H1 (cell line): ENCODE data around the gene ZNF202. TPM values are rescaled to one million over a fixed set of nuclear protein-coding genes. Genes with fewer than 3 reads are reported as not detected.

ENCODE experiments used
- CTCF ChIA-PET: fragments of 300-600 bp; sonication (Branson Sonifier 250); formaldehyde crosslinking; loops from one replicate; lab custom pipeline; 2021; ENCODE audit not compliant: partially characterized antibody; lab: Charles Lee
- POLR2A ChIA-PET: fragments of 300-600 bp; sonication (Branson Sonifier 250); formaldehyde crosslinking; loops from one replicate; lab custom pipeline; 2021; ENCODE audit warnings: inconsistent platforms; ENCODE audit not compliant: partially characterized antibody; lab: Charles Lee
- DNase-seq, 2 experiments: peaks; one replicate each; pipeline versions ENCODE4 v3.0.0 to v3.0.0-alpha.2; 2010 to 2022; ENCODE audit warnings: low spot score in 2 of 2, low read depth in 1 of 2, mixed read lengths in 1 of 2
- FAIRE-seq: peaks from 2 replicates; lab custom pipeline; 2011; peaks lifted over from hg19 to GRCh38; lab: Jason Lieb, UNC
- H2AFZ ChIP-seq: 2 replicates; pipeline ENCODE4 v1.8.1; 2012; ENCODE audit warnings: low read length, inconsistent platforms
- H2AK5ac ChIP-seq: 2 replicates; pipeline ENCODE4 v1.6.1; 2013; ENCODE audit warnings: low read depth, low read length
- H2BK120ac ChIP-seq: replicated peaks from 2 replicates; pipeline ENCODE3; 2013; ENCODE audit warnings: low read depth, low read length, inconsistent platforms
- H2BK12ac ChIP-seq: 2 replicates; pipeline ENCODE4 v1.6.1; 2013; ENCODE audit warnings: low read depth, low read length
- H2BK15ac ChIP-seq: 2 replicates; pipeline ENCODE4 v1.6.1; 2013; ENCODE audit warnings: low read length
- H2BK20ac ChIP-seq: 2 replicates; pipeline ENCODE4 v1.6.1; 2013; ENCODE audit warnings: low read length
- H2BK5ac ChIP-seq: 2 replicates; pipeline ENCODE4 v1.6.1; 2013; ENCODE audit warnings: low read depth, low read length
- H3K14ac ChIP-seq: 2 replicates; pipeline ENCODE4 v1.6.1; 2013; ENCODE audit warnings: inconsistent platforms; ENCODE audit not compliant: insufficient read length
- H3K18ac ChIP-seq: 2 replicates; pipeline ENCODE4 v1.6.1; 2013; ENCODE audit warnings: low read length; ENCODE audit errors: extremely low read depth
- H3K23ac ChIP-seq: 2 replicates; pipeline ENCODE4 v1.6.1; 2013; ENCODE audit warnings: inconsistent platforms; ENCODE audit not compliant: insufficient read length
- H3K23me2 ChIP-seq: 2 replicates; pipeline ENCODE4 v1.6.1; 2013; ENCODE audit warnings: low read depth, low read length
- H3K27ac ChIP-seq: 2 replicates; pipeline ENCODE4 v1.6.1; 2011; ENCODE audit warnings: low read depth, low read length, inconsistent platforms
- H3K27me3 ChIP-seq, 4 experiments: replicated peaks in 1 of 4; 1 replicate in 1 of 4; 2 replicates in 3 of 4; pipeline versions ENCODE4 v1.6.1 to v1.8.1; 2011 to 2013; ENCODE audit warnings: low read length in 3 of 4, mild to moderate bottlenecking in 3 of 4, inconsistent platforms in 2 of 4, mixed read lengths in 2 of 4, moderate library complexity in 1 of 4; ENCODE audit not compliant: control insufficient read depth in 3 of 4, insufficient read depth in 3 of 4; ENCODE audit errors: extremely low read depth in 1 of 4
- H3K36me3 ChIP-seq, 4 experiments: 2 replicates each; pipeline versions ENCODE4 v1.6.1 to v1.8.1; 2011 to 2013; ENCODE audit warnings: mild to moderate bottlenecking in 4 of 4, low read length in 3 of 4, moderate library complexity in 2 of 4, control low read depth in 1 of 4, inconsistent platforms in 1 of 4; ENCODE audit not compliant: insufficient read depth in 4 of 4, control insufficient read depth in 2 of 4
- H3K4ac ChIP-seq: replicated peaks from 2 replicates; pipeline ENCODE3; 2013; ENCODE audit warnings: low read length, low read depth, mixed read lengths, inconsistent platforms; ENCODE audit not compliant: insufficient read length
- H3K4me1 ChIP-seq, 4 experiments: replicated peaks in 1 of 4; 1 replicate in 1 of 4; 2 replicates in 3 of 4; pipeline versions ENCODE4 v1.6.1 to v1.8.1; 2011 to 2013; ENCODE audit warnings: low read length in 3 of 4, inconsistent platforms in 2 of 4, mixed read lengths in 1 of 4; ENCODE audit not compliant: insufficient read depth in 4 of 4, control insufficient read depth in 3 of 4
- H3K4me2 ChIP-seq, 2 experiments: 2 replicates each; pipeline versions ENCODE4 v1.6.1 to v1.8.1; 2011 to 2013; ENCODE audit warnings: low read depth in 2 of 2, low read length in 2 of 2, control low read depth in 1 of 2, inconsistent platforms in 1 of 2, mild to moderate bottlenecking in 1 of 2; ENCODE audit not compliant: insufficient read depth in 1 of 2
- H3K4me3 ChIP-seq, 4 experiments: fragments of 200-600, 300-600 bp in 1 of 4; sonication (generic), shearing (Covaris generic), sonication (Bioruptor Twin) in 1 of 4; 2 replicates each; pipeline versions ENCODE4 v1.5.1 to v1.8.1; 2011 to 2016; ENCODE audit warnings: low read length in 4 of 4, low read depth in 3 of 4, control low read depth in 2 of 4, inconsistent platforms in 2 of 4, mild to moderate bottlenecking in 2 of 4, mixed read lengths in 1 of 4, moderate library complexity in 1 of 4; ENCODE audit not compliant: insufficient read depth in 2 of 4; ENCODE audit errors: extremely low read depth in 1 of 4
- H3K56ac ChIP-seq: replicated peaks from 2 replicates; pipeline ENCODE3; 2013; ENCODE audit warnings: low read depth, mild to moderate bottlenecking, mixed read lengths, low read length, inconsistent platforms; ENCODE audit not compliant: insufficient read length
- H3K79me1 ChIP-seq: 2 replicates; pipeline ENCODE4 v1.6.1; 2013; ENCODE audit warnings: low read depth, low read length, control low read depth
- H3K79me2 ChIP-seq, 2 experiments: 2 replicates each; pipeline versions ENCODE4 v1.6.1 to v1.8.1; 2012 to 2013; ENCODE audit warnings: low read length in 2 of 2, mild to moderate bottlenecking in 2 of 2, inconsistent platforms in 1 of 2; ENCODE audit not compliant: insufficient read depth in 2 of 2, control insufficient read depth in 1 of 2
- H3K9ac ChIP-seq, 4 experiments: replicated peaks in 1 of 4; 1 replicate in 1 of 4; 2 replicates in 3 of 4; pipeline versions ENCODE4 v1.6.1 to v1.8.1; 2011 to 2013; ENCODE audit warnings: low read depth in 3 of 4, low read length in 3 of 4, control low read depth in 2 of 4, mild to moderate bottlenecking in 2 of 4, moderate library complexity in 2 of 4, inconsistent platforms in 1 of 4; ENCODE audit errors: extremely low read depth in 1 of 4
- H3K9me3 ChIP-seq, 2 experiments: 2 replicates each; pipeline versions ENCODE4 v1.6.1 to v1.8.1; 2012 to 2013; ENCODE audit warnings: mild to moderate bottlenecking in 2 of 2, moderate library complexity in 2 of 2, control low read depth in 1 of 2, inconsistent platforms in 1 of 2, low read depth in 1 of 2, low read length in 1 of 2, mixed read lengths in 1 of 2; ENCODE audit not compliant: insufficient read depth in 2 of 2
- H4K20me1 ChIP-seq, 2 experiments: replicated peaks in 1 of 2; 2 replicates each; pipeline versions ENCODE3 to v1.8.1; 2011 to 2013; ENCODE audit warnings: inconsistent platforms in 2 of 2, low read length in 2 of 2, mild to moderate bottlenecking in 1 of 2; ENCODE audit not compliant: insufficient read depth in 2 of 2, control insufficient read depth in 1 of 2
- H4K5ac ChIP-seq: 2 replicates; pipeline ENCODE4 v1.6.1; 2013; ENCODE audit warnings: low read length, low read depth, mixed read lengths, inconsistent platforms; ENCODE audit not compliant: insufficient read length
- H4K8ac ChIP-seq: 2 replicates; pipeline ENCODE4 v1.8.0; 2013; ENCODE audit warnings: mild to moderate bottlenecking, moderate library complexity, low read length, inconsistent platforms; ENCODE audit not compliant: insufficient read depth; ENCODE audit errors: extremely low read depth
- H4K91ac ChIP-seq: replicated peaks from 2 replicates; pipeline ENCODE3; 2013; ENCODE audit warnings: low read length, mixed read lengths, inconsistent platforms; ENCODE audit not compliant: insufficient read length
- JUND ChIP-seq: IDR thresholded peaks from 2 replicates; pipeline ENCODE4 v1.6.1; 2011; ENCODE audit warnings: mild to moderate bottlenecking, improper control_type of control experiment, low read length
- RAD21 ChIP-seq, 2 experiments: IDR thresholded peaks in 1 of 2; conservative IDR thresholded peaks in 1 of 2; 2 replicates each; pipeline ENCODE4 v1.6.1; 2011; ENCODE audit warnings: low read depth in 2 of 2, low read length in 2 of 2, improper control_type of control experiment in 1 of 2, inconsistent platforms in 1 of 2, mild to moderate bottlenecking in 1 of 2, moderate library complexity in 1 of 2
- SIX5 ChIP-seq: IDR thresholded peaks from 2 replicates; pipeline ENCODE4 v1.6.1; 2011; ENCODE audit warnings: mild to moderate bottlenecking, low read depth, low read length
- WGBS, 2 experiments: shearing (Covaris generic) in 1 of 2; methylation state at CpG; one replicate each; pipeline versions ENCODE4 v1.1.6 to v1.1.7; 2013 to 2015; ENCODE audit warnings: low lambda C conversion rate in 2 of 2, mixed read lengths in 2 of 2, inconsistent platforms in 1 of 2, low coverage in 1 of 2, missing lambda C conversion rate in 1 of 2; ENCODE audit not compliant: insufficient replicate concordance in 2 of 2, insufficient coverage in 1 of 2, insufficient read length in 1 of 2; ENCODE audit errors: extremely low coverage in 1 of 2, missing lambda C conversion rate in 1 of 2; 5-methylcytosine and 5-hydroxymethylcytosine counted together
- polyA plus RNA-seq, 7 experiments: library from polyadenylated mRNA; depleted of rRNA in 3 of 7; stranded (reverse) in 5 of 7; unstranded in 2 of 7; fragments of >200 nt in 5 of 7; fragments of 200-250 nt in 2 of 7; gene quantifications; 1 replicate in 5 of 7; 2 replicates in 1 of 7; 4 replicates in 1 of 7; pipeline versions ENCODE4 v1.2.1 to v1.2.3, GENCODE V29; 2011 to 2013; ENCODE audit warnings: missing spikeins in 2 of 7, mixed read lengths in 2 of 7
- total RNA-seq: library from RNA; stranded (reverse); fragmentation: NEBNext Ultra II Directional; extraction: Animal tissue kit (Norgen Biotek cat#: 25700); gene quantifications from 2 replicates; pipeline ENCODE4 v1.2.1, GENCODE V29; 2021
- TF ChIP-seq, protein P1 (sequence below), 3 experiments: IDR thresholded peaks; 1 replicate in 2 of 3; 2 replicates in 1 of 3; pipeline versions ENCODE4 v1.5.1 to v1.6.1; 2011; ENCODE audit warnings: low read length in 3 of 3, mild to moderate bottlenecking in 3 of 3, inconsistent platforms in 2 of 3, low read depth in 1 of 3, moderate library complexity in 1 of 3; ENCODE audit not compliant: insufficient read depth in 1 of 3; ENCODE audit errors: control extremely low read depth in 1 of 3

Gene ZNF202
- total and polyA plus RNA-seq, 2 of the 8 experiments (the other 6 are each of a cell fraction or from before 2014, with no cell fraction given) = 14.1 to 33.9 TPM

GRCh38 chr11:123745764-123746451, 4.4 kb upstream of the ZNF202 start:
- H3K23ac ChIP-seq = no peak overlapping the region
- no peaks in the 10 kb centered on the region for H3K36me3 ChIP-seq
- DNase-seq (no peak), FAIRE-seq (peak; percentile 90)
- H3K27ac ChIP-seq = no peak overlapping the region
- H3K23me2 ChIP-seq = peaks cover 3% of the 10 kb centered on the region; the same call in 1 of the 2 replicates
- H3K56ac ChIP-seq = peak overlapping the region; percentile 65
- peak overlapping the region; percentile 89 for H2BK5ac ChIP-seq
- peak overlapping the region in 1 of 4 experiments; percentile 41; a peak in 1 of 8 replicates for H3K4me3 ChIP-seq
- H2BK20ac ChIP-seq = no peak overlapping the region
- no peak overlapping the region for H3K4ac ChIP-seq
- H4K20me1 ChIP-seq = no peaks in the 10 kb centered on the region
- no peak overlapping the region for H2BK15ac ChIP-seq
- peaks cover 2 to 21% (median 16%) of the 10 kb centered on the region in 4 experiments; a peak in 6 of 7 replicates for H3K4me1 ChIP-seq
- H4K5ac ChIP-seq = peak overlapping the region; percentile 49
- ChIA-PET POLR2A (interaction anchor here (0.6 to 2.4 kb wide), 7 partner anchors 10 to 1415 kb away, joined by 3 to 8 read pairs (median 3); no protein-coding TSS in a partner anchor), CTCF (interaction anchor here (0.9 to 2.7 kb wide), 5 partner anchors 10 to 443 kb away, joined by 3 to 9 read pairs (median 5); no protein-coding TSS in a partner anchor)
- H3K4me2 ChIP-seq = peak overlapping the region; percentile 47 to 50
- no peak overlapping the region for H2AFZ ChIP-seq
- peak overlapping the region; percentile 56 for H3K18ac ChIP-seq
- peak overlapping the region; percentile 69 for H4K91ac ChIP-seq
- H4K8ac ChIP-seq = no peak overlapping the region
- peaks cover 0 to 6% of the 10 kb centered on the region in 2 experiments; a peak in 1 of 4 replicates for H3K9me3 ChIP-seq
- H2BK12ac ChIP-seq = no peak overlapping the region
- H3K27me3 ChIP-seq = no peaks in the 10 kb centered on the region
- no peak overlapping the region for H2AK5ac ChIP-seq
- 51% methylated on average over 2 of the region's 2 CpGs; no CpG with 5 or more reads in 1 of the 2 experiments for WGBS, 2 experiments
- peaks cover 1 to 4% of the 10 kb centered on the region in 2 experiments for H3K79me2 ChIP-seq
- H3K14ac ChIP-seq = no peak overlapping the region
- no peak overlapping the region for H3K9ac ChIP-seq
- no peaks in the 10 kb centered on the region for H3K79me1 ChIP-seq
- peak overlapping the region; percentile 91 for H2BK120ac ChIP-seq
- TF ChIP-seq RAD21 (IDR thresholded peaks at IDR 0.05 in 1 of 2, conservative IDR thresholded peaks at IDR 0.05 in 1 of 2; ENCODE audit: low read depth in 2 of 2, low read length in 2 of 2) (peak; percentile 54 to 61), SIX5 (no peak), JUND (no peak)
- TF ChIP-seq, protein P1, sequence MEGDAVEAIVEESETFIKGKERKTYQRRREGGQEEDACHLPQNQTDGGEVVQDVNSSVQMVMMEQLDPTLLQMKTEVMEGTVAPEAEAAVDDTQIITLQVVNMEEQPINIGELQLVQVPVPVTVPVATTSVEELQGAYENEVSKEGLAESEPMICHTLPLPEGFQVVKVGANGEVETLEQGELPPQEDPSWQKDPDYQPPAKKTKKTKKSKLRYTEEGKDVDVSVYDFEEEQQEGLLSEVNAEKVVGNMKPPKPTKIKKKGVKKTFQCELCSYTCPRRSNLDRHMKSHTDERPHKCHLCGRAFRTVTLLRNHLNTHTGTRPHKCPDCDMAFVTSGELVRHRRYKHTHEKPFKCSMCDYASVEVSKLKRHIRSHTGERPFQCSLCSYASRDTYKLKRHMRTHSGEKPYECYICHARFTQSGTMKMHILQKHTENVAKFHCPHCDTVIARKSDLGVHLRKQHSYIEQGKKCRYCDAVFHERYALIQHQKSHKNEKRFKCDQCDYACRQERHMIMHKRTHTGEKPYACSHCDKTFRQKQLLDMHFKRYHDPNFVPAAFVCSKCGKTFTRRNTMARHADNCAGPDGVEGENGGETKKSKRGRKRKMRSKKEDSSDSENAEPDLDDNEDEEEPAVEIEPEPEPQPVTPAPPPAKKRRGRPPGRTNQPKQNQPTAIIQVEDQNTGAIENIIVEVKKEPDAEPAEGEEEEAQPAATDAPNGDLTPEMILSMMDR (IDR thresholded peaks at IDR 0.05; ENCODE audit: control extremely low read depth in 1 of 3, insufficient read depth in 1 of 3, low read depth in 1 of 3, low read length in 3 of 3) = peak in 1 of 3 experiments; percentile 21; a peak in 1 of 4 replicates
